T-helper 2 cell (primary cell): ENCODE data around the gene ENAH.
"Not testable (repeated sequence)": the region's sequence is repeated elsewhere in the genome, so short reads cannot be mapped to it uniquely, and the experiment has no call there.

Source experiments
- DNase-seq, 5 experiments: peaks; one replicate each; pipeline versions ENCODE4 v3.0.0 to v3.0.0-alpha.2; 2012 to 2022

The ENAH gene

DNA sequence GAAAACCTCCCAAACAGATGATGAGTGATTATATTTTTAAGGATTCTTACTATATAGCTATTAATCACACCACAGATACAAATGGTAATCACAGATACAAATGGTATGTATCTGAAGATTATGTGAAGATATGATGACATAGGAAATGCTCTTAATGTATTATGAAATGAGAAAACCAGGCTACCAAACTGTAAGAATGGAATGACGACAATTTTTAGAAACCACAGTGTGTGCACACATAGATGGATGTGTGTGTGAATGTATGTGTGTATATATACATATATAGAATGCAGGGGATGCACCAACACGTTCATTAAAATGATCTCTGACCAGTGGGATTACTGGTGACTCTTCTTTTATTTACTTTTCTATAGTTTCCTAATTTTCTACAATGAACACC, 21.5 kb upstream of the ENAH start:
- DNase-seq: no peak

- no peak for DNase-seq
Observed at GRCh38 chr1:225670806-225671733, 18.1 kb upstream of the ENAH start.

GRCh38 chr1:225670356-225670755, 17.4 kb upstream of the ENAH start:
- no peak for DNase-seq

GRCh38 chr1:225668222-225668621, 15.3 kb upstream of the ENAH start:
- no peak for DNase-seq

DNA sequence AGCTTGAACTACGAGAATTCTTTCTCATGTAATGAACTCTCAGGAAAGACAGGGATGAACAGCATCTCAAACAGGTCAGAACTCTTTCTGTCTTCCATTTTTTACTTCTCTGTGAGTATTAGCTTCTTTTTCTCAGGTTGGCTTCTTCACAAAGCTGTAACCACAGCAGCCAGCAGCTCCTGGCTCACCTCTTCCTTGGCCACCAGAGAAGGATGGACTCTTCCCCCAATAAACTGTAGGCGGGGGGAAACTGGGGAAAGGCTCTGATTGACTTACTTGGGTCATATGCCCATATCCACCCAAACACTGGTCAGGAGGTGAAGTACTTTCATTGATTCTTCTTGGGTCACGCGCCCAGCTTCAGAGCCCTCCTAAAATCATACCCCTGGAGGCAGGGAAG, 14.4 kb upstream of the ENAH start:
- no peak for DNase-seq

- no peak for DNase-seq
Observed at GRCh38 chr1:225666495-225666894, 13.6 kb upstream of the ENAH start.

GRCh38 chr1:225664762-225665161, 11.8 kb upstream of the ENAH start:
- no peak for DNase-seq

- no peak for DNase-seq
Observed at GRCh38 chr1:225662155-225662554, 9.2 kb upstream of the ENAH start.

- DNase-seq: no peak
Observed at GRCh38 chr1:225660544-225660946, 7.6 kb upstream of the ENAH start.

GRCh38 chr1:225658041-225658440, 5.1 kb upstream of the ENAH start:
- no peak for DNase-seq

GRCh38 chr1:225657462-225657989, 4.6 kb upstream of the ENAH start:
- DNase-seq: no peak

- not testable (repeated sequence) for DNase-seq
Observed at GRCh38 chr1:225656259-225656655, 3.3 kb upstream of the ENAH start.

DNA sequence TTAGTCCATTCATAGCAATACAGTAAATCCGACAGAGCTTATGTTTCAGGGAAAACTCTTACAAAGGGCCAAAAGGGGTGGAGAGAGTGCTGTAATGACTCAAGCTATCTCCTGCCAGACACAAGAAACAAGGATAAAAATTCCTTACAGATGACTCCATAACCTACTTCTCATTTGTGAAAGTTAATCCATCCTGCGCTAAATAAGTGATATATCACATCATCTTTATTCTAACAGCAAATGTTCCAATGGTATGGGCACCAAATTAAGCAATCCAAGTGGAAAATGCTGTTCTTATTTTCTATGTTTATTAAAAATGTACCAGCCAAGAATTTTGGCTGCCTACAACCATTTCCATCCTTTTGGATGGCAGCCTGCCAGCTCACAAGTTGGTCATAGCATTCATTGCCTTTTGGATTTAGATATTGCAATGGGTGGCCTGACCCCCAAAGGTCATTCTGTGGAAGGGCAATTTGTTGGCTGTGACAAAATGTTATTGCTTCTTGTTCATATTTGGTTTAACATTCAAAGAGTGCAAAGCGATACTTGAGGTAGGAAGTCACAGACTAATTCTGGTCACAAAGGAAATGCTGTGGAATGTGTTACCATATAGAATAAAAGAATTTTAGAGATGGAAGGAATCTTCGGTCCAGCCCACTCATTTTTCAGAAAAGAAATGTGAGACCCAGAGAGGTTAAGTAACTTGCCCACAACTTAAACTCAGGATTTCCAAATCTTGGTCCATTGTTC, 2.8 kb upstream of the ENAH start:
- no peak for DNase-seq

DNA sequence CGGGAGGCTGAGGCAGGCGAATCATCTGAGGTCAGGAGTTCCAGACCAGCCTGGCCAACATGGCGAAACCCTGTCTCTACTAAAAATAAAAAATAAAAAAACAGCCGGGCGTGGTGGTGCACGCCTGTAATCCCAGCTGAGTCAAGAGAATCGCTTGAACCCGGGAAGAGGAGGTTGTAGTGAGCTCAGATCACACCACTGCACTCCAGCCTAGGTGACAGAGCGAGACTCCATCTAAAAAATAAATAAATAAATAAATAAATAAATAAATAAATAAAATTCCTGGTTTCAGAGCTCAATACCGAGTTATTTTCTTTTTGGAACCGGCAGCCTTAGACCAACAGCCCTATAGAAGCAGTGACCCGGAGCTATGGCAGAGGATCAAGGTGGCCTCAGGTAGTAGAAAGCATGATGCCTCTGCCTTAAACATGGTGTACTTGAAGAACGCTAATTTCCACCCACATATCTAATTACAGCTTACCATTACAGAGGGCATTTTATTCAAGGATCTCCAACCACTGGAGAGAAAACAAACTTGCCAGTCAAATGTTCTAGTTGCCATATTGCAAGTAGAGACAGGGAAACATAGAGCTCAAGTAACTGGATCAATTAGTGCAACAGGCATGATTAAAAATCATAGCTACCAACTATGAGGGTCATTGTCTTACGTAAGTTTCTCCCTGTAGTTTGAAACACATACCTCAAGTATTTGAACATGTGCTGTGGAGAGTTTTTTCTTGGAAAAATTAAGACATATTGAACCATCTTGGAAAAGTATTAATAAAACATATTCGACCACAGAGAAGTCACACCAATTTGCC, 2.0 kb upstream of the ENAH start:
- no peak for DNase-seq

DNA sequence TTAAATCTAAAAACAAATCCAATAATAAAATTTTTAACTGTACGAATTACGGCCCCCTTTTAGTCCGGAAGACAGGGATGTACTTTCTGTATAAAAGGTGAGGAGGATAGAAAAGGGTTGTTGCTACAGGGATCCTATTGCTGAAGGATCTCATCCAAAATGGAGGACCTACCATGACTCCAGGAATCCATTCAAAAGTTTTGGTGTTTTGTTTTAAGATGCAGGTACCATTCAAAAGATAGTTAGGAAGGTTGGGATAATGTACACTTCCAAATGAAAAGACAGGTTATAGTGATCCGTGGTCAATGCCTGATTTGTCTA, 1.3 kb upstream of the ENAH start:
- DNase-seq: no peak

DNA sequence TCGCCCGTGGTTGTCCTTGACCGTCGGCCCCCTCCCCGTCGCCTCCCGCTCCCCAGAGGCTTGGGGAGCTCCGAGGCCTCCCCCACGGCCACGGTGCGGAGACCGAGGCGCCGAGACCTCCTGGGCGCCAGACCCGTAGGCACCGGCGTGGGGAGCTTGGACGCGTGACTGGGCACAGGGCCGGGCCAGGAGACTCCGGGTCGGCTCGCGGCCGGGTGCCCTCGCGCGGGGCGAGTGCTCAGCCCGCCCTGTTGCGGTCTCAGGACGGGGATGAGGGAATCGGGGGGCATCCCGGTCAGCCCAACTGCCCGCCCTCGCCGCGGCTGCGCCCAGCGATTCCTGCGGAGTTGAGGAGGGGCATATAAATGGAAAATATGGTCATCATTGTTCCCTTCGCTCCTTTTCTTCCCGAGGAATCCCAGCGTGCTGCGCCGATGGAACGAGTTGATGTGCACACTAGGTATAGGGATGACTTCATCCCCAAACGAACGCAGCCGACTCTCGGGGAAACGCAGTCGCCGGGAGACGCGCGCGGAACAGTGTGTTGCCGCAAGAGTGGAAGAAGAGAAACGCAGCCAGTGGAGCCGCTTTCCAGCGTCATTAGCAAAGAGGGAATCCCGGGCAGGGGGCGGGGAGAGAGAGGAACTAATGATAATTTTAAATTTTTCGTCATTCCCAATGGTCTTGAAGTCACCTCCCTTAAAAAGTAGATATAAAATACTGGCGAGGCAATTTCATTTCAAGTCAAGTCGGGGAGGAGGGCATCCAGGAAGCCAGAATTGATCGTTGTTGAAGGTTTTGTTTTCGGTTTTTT, 747 bp upstream of the ENAH start:
- DNase-seq: no peak

DNA sequence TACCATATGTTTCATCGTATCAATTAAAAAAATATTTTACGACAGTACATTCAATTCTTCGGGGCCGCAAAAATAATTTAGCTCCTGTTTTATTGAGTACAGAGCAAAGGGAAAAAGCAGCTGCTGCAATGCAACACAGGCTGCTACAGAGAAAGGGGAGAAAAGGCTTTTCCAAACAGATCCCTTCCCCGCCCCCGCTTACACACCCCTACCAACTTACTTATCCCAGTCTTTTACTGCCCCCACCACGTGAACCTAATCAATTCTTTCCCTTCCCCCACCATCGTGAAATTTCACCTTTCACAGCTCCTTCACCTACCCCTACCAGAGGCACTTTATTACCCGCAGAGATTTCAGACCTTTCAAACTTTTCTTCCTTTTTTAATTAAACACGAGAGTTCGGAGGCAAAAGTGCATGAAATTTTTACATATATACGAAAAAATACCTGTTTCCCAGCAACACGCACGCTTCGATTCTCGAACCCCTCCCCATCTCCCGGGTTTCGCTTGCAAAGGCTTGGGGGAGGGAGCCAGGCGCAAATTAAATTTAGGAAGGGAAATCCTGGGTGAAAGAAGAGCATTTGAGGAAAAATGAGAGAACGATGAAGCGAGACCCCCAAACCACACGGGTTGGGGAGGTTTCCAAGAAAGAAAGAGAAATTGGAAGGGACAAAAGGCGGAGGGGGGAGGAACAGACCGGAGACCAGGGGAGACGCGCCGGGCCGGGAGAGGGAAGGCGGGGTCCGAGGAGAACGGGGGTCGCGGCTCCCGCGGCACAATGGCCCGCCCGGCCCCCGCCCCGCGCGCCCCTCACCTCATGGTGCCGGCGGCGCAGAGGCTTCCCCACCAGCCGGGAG, 823 bp downstream of the ENAH start:
- DNase-seq: no peak

DNA sequence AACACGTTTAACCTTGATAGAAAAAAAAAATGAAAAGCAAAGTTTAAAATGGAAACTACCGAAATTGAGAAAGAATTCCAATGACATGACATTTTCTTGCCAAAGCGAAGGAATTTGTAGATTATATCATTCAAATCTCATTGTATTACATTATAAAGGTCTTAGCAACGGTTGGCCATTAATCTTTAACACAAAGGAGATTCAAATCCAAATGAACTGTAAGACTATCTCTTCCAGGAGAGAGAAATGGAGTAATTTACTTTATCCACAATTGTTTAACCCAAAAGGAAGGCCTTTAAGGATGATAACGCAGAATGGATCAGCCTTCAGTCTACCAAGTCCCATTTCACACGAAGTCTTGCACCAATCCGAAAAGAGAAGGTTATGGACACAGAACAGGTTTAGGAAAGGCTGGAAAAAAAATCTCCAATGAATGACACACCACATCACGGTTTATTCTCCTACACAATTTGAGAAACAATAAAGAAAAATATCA, 1.5 kb downstream of the ENAH start:
- DNase-seq: no peak

GRCh38 chr1:225650179-225650578, 2.7 kb downstream of the ENAH start:
- no peak for DNase-seq

DNA sequence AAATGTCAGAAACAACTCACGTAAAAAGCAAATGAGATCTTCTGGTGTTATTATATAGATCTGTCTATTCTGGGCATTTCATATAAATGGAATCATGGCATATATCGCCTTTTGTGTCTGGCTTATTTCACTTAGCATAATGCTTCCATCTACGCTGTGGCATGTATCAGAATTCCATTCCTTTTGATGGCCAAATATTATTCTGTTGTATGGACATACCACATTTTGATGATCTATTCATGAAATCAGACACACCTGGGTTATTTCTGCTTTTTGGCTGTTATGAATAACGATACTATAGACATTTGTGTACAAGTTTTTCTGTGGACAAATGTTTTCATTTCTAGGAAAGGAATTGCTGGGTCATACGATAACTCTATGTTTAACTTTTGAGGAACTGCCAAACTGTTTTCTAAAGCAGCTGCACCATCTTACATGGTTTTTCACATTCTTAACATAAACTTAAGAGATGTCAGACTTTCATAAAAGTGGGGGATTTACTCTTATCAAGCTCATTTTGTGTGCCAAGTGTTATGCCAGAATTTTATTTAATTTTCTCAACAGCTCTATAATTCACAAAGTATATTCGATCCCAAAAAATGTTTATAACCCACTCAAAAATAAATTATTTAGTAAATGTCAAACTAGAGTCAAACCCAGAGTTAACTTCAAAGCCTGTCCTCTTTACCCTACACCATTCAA, 7.6 kb downstream of the ENAH start:
- no peak for DNase-seq
